Esophagus (tissue), 2 donors: Measurements from ENCODE around the gene CDC42EP5. TPM values are rescaled to one million over a fixed set of nuclear protein-coding genes. Genes with fewer than 3 reads are reported as not detected.

Experiments used
- H3K27ac ChIP-seq, 2 donors: one replicate each; pipeline ENCODE4 v1.5.1; 2013; ENCODE audit warnings: low read depth in 2 of 2, mild to moderate bottlenecking in 2 of 2, inconsistent platforms in 1 of 2, low read length in 1 of 2, moderate library complexity in 1 of 2
- H3K27me3 ChIP-seq, 2 donors: one replicate each; pipeline ENCODE4 v1.6.1; 2013; ENCODE audit warnings: low read length in 2 of 2, control low read depth in 1 of 2, mild to moderate bottlenecking in 1 of 2; ENCODE audit not compliant: insufficient read depth in 2 of 2, control insufficient read depth in 1 of 2
- H3K36me3 ChIP-seq, 2 donors: one replicate each; pipeline ENCODE4 v1.6.1; 2013; ENCODE audit warnings: low read length in 1 of 2; ENCODE audit not compliant: control insufficient read depth in 2 of 2, insufficient read depth in 2 of 2
- H3K4me1 ChIP-seq, 2 donors: one replicate each; pipeline ENCODE4 v1.6.1; 2013; ENCODE audit warnings: low read length in 1 of 2; ENCODE audit not compliant: control insufficient read depth in 2 of 2, insufficient read depth in 2 of 2
- H3K4me3 ChIP-seq, 2 donors: one replicate each; pipeline ENCODE4 v1.5.1; 2013; ENCODE audit warnings: low read length in 2 of 2, mild to moderate bottlenecking in 2 of 2, low read depth in 1 of 2, moderate library complexity in 1 of 2
- H3K9me3 ChIP-seq, 2 donors: one replicate each; pipeline ENCODE4 v1.6.1; 2013; ENCODE audit warnings: mild to moderate bottlenecking in 2 of 2, low read depth in 1 of 2, low read length in 1 of 2, moderate library complexity in 1 of 2; ENCODE audit not compliant: control insufficient read depth in 2 of 2, insufficient read depth in 1 of 2
- WGBS, 2 donors: extraction: QIAGEN DNeasy Blood & Tissue Kit; methylation state at CpG; one replicate each; pipeline ENCODE4 v1.1.7; 2013; 5-methylcytosine and 5-hydroxymethylcytosine counted together
- polyA plus RNA-seq, 2 donors: library from polyadenylated mRNA; stranded (reverse); fragments of 200-250 nt; gene quantifications; one replicate each; pipeline ENCODE4 v1.2.3, GENCODE V29; 2013
- donor health status: healthy with polysubstance abuse.
- donor health status: Bipolar disorder and iron deficiency.

The CDC42EP5 gene
- polyA plus RNA-seq, 2 donors: 7.0 to 13.1 TPM

DNA sequence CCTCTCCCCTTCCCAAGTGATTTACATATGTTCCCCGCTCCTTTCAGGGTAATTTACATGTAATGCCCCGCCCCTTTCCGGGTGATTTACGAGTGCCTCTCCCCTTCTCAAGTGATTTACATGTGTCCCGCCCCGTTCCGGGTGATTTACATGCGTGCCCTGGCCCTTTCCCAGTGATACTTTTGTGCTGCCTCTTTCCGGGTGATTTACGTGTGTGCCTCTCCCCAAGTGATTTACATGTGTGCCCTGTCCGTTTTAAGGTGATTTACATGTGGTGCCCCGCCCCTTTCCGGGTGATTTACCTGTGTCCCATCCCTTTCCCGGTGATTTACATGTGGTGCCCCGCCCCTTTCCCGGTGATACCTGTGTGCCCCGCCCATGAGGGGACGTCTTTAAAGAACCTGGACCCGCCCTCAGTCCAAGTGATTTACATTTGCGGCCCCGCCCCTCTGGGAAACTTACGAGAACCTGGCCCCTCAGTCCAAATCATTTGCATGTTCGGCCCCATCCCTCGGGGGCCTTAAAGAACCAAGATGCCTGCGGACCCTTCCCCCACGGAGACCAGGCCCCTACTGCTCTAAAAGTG, 9.0 kb downstream of the CDC42EP5 start:
- H3K36me3 ChIP-seq: peaks cover 0 to 25% of the 10 kb centered on the region in 2 donors
- peak overlapping the region; percentile 44 to 58 for H3K4me3 ChIP-seq
- H3K27ac ChIP-seq: peak overlapping the region; percentile 89 to 99
- H3K27me3 ChIP-seq: no peaks in the 10 kb centered on the region
- H3K9me3 ChIP-seq: no peaks in the 10 kb centered on the region
- 1% methylated on average over 26 of the region's 26 CpGs for WGBS, 2 donors
- peaks cover 0 to 12% of the 10 kb centered on the region in 2 donors for H3K4me1 ChIP-seq

DNA sequence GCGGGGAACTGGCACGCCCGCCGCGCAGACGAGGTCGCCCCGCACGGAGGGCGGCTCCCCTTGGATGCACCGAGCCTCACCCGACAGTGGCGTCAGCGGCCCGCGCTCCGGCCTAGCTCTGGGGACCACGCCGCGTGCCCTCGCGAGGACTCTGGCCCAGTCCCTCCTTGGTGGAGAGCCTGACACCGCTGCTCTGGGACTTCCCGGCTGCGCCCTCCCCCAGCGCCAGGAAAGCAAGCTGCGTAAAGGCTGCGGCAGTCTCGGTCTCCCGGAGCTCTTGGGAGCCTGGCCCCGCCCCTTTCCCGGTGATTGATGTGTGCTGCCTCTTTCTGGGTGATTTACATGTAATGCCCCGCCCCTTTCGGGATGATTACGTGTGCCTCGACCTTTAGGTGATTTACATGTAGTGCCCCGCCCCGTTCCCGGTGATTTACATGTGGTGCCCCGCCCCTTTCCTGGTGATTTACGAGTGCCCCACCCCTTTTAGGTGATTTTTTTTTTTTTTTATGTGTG, 9.5 kb downstream of the CDC42EP5 start, which contains the start of gene LENG9:
Gene LENG9, minus strand, starts transcription at position 248 of the 513 bp plus-strand sequence. CDS start 252 bp downstream, outside the sequence.
- peaks cover 0 to 12% of the 10 kb centered on the region in 2 donors for H3K4me1 ChIP-seq

DNA sequence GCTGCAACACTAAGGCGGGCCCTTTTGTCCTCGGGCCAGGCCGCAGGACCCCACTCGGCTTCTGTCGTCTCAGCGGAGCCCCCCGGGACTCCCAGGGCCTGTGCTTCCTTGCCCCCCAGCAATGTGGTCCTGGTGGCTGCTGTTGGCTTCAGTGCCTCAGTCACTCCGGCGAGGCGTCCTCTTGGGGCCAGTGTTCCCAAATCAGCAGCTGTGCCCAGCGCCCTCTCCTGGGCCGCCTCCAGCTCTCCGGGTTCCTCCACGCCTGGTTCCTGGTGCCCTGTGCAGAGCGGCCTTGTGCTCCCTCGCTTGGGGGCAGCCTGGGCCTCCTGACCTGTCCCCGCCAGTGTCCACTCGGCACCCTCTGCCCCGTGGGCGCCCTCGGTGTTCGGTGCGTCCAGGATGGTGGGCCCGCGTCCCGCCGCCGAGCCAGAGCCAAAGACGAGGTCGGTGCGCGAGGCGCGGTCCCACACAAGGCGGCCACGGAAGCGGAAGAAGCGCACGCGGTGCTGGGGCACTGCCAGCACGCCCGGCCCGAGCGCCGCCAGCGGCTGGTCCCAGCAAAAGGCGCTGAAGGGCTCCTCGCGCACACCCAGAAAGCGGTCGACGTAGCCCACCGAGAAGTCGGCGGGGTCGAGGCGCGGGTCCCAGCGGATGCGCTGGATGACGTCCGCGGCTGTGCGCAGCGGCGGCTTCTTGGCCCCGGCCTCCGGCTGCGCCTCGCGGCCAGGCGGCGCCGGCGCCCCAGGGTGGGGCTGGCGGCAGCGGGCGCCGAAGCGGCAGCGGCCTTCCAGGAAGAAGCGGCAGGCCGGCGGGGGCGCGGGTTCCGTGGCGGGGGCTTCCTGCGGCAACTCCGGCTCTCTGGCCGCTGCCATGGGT, 10.2 kb downstream of the CDC42EP5 start:
- H3K36me3 ChIP-seq: peaks cover 7 to 37% of the 10 kb centered on the region in 2 donors
- H3K4me1 ChIP-seq: peaks cover 0 to 12% of the 10 kb centered on the region in 2 donors
- no peaks in the 10 kb centered on the region for H3K9me3 ChIP-seq
- H3K27me3 ChIP-seq: no peaks in the 10 kb centered on the region
- peak overlapping the region; percentile 44 to 61 for H3K4me3 ChIP-seq
- peak overlapping the region; percentile 89 to 99 for H3K27ac ChIP-seq
- 4% methylated on average over 91 of the region's 91 CpGs for WGBS, 2 donors

More for the DNA sequence above, 9.5 kb downstream of the CDC42EP5 start, which contains the start of gene LENG9:
- 0% methylated on average over 41 of the region's 41 CpGs for WGBS, 2 donors
- H3K36me3 ChIP-seq: peaks cover 4 to 30% of the 10 kb centered on the region in 2 donors
- H3K27ac ChIP-seq: peak within 1 kb of the TSS; percentile 89 to 99
- H3K27me3 ChIP-seq: no peaks in the 10 kb centered on the region
- H3K9me3 ChIP-seq: no peaks in the 10 kb centered on the region
- peak within 1 kb of the TSS; percentile 44 to 61 for H3K4me3 ChIP-seq

DNA sequence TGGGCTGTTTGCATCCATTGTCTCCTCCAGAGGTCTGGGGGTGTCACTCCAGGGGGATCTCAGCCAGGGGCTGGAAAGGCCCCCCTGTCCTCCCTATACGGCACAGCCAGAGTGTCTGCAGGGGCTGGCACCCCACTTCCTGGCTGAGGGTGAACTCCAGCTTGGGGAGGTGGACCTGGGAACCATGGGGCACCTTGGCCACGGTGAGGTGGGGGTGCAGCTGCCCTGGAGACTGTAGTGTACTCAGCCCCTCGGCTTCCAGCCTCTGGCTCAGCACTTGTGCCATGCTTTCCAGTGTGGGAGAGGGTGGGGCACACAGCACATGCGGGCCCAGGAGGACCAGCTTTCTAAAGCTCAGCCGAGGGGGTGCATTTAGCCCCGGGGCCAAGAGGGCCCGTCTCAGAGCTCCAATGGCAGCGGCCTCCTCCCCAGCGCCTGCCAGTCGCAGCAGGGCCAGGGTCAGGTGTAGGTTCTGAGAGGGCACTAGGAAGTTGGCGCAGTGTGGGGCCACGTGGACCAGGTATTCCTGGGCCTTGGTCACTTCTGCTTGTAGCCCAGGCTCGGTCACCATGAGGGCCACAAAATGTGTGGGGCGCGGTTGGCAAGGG, 10.9 kb downstream of the CDC42EP5 start:
- H3K27me3 ChIP-seq: no peaks in the 10 kb centered on the region
- H3K27ac ChIP-seq: peak overlapping the region; percentile 89 to 99
- no peaks in the 10 kb centered on the region for H3K9me3 ChIP-seq
- peaks cover 0 to 12% of the 10 kb centered on the region in 2 donors for H3K4me1 ChIP-seq
- peaks cover 11 to 44% of the 10 kb centered on the region in 2 donors for H3K36me3 ChIP-seq
- 58 to 62% methylated on average over 15 of the region's 15 CpGs for WGBS, 2 donors
- peak overlapping the region; percentile 44 to 61 for H3K4me3 ChIP-seq

DNA sequence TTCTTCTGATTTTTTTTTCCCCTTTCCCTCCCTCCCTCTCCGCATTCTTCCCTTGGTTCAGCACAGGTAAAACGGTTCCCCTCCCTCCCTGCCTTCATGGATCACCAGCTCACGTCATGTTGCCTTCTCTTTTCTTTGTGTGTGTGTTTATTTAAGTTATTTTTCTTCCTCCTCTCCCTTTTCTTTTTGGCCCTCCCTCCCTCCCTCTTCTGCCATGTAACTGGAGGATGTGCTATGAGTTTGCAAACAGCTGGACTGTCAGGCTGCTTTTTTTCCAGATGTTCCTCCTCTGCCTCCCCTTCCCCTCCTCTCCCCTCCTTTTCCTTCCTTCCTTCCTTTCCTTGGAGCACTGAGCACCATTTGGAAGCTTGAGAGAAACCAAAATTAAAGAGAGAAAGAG, 11.5 kb downstream of the CDC42EP5 start:
- no peak overlapping the region for H3K4me3 ChIP-seq
- peaks cover 16 to 50% of the 10 kb centered on the region in 2 donors for H3K36me3 ChIP-seq
- no peaks in the 10 kb centered on the region for H3K9me3 ChIP-seq
- no peaks in the 10 kb centered on the region for H3K27me3 ChIP-seq
- peak overlapping the region in 1 of 2 donors; percentile 99 for H3K27ac ChIP-seq
- WGBS, 2 donors: 38 to 46% methylated on average over 3 of the region's 3 CpGs
- H3K4me1 ChIP-seq: peaks cover 0 to 12% of the 10 kb centered on the region in 2 donors

DNA sequence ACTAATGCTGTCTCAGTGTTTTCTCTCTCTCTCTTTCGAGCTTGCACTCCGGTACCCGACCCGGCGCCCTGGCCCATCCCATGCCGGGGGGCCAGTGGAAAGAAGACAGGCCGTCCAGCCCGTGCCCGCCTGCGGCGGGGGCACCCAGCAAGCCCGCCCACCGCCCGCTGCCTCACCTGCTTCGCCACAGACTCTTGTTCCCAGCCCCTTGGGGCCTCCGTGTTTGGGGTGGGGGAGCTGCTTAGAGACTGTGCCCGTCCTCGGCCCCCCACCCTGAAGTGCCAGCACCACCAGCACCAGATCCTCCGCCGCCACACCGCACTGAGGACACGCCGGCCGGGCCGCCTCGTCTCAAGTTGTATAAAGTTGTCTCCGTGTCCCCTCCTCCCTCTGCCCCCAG, 11.9 kb downstream of the CDC42EP5 start:
- no peak overlapping the region for H3K4me3 ChIP-seq
- peaks cover 0 to 12% of the 10 kb centered on the region in 2 donors for H3K4me1 ChIP-seq
- H3K36me3 ChIP-seq: peaks cover 20 to 54% of the 10 kb centered on the region in 2 donors

DNA sequence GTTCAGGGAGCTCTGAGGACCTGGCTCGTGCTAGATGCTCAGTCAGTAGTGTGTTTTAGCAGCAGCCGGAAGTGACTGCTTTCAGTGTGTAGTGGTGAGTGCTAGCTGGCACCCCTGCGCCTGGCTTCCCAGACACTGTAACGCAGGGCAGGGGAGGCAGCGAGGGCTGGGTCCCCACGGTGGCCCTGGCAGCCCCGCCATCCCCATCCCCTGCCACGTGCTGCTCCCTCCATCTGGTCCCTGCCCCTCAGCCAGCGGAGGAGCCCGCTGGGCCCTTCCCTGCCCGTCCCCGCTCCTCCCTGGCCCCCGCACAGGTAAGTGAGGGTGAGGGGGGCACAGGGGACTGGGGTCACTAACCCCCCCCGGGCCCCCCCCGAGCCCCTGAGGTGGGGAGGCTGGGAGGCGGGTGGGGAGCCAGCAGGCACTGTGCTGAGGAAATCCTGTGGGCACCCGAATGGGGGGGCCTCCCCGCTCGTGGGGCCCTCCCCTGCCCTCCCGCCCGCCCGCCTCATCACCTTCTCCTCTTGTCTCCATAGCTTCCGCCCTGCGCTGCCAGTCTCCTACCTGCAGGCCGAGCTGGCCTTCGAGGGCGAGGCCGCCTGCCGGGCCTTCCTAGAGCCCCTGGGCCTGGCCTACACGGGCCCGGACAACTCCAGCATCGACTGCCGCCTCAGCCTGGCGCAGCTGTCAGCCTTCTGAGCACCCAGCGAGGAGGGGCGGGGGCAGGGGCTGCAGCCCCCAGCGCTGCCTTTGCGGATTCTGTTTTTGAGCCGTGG, 12.7 kb downstream of the CDC42EP5 start:
- peaks cover 0 to 12% of the 10 kb centered on the region in 2 donors for H3K4me1 ChIP-seq
- H3K4me3 ChIP-seq: no peak overlapping the region
- H3K9me3 ChIP-seq: no peaks in the 10 kb centered on the region
- H3K27me3 ChIP-seq: no peaks in the 10 kb centered on the region
- no peak overlapping the region for H3K27ac ChIP-seq
- WGBS, 2 donors: 70 to 73% methylated on average over 27 to 39 of the region's 39 CpGs
- H3K36me3 ChIP-seq: peaks cover 22 to 62% of the 10 kb centered on the region in 2 donors

More for the DNA sequence above, 11.9 kb downstream of the CDC42EP5 start:
- 65 to 77% methylated on average over 22 to 27 of the region's 27 CpGs for WGBS, 2 donors
- no peaks in the 10 kb centered on the region for H3K27me3 ChIP-seq
- no peak overlapping the region for H3K27ac ChIP-seq
- no peaks in the 10 kb centered on the region for H3K9me3 ChIP-seq

DNA sequence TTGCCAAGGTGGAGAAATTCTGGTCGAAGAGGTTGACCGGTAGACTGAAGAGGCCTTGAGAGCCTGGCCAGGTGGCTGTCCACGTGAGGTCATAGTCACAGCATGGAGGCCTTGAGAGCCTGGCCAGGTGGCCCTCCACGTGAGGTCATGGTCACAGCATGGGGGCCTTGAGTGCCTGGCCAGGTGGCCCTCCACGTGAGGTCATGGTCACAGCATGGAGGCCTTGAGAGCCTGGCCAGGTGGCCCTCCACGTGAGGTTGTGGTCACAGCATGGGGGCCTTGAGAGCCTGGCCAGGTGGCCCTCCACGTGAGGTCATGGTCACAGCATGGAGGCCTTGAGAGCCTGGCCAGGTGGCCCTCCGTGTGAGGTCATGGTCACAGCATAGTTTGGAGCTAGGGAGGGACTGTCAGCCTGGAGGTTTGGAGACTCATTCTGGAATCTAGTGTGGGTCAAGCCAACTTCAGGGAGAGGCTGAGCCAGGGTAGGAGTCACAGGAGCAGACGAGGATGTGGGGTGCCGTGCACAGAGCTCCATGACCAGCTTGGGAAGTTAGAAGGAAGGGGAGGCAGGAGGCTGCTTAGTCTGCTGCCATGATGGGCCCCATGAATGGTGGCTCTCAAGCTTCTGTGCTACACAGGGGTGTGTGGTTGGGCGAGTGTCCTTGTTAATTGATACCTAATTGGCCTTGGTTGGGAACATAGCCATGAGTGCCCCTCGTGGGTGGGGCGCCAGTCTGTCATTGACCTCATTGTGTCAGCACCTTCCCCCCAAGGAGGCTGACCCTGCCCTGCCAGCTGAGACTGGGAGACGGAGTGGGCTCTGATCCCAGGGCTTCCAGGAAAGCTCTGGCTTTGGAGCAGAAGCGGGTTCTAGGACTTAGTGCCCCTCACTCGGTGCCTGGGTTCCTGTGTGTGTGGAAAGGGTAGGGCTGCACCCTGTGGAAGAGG, 13.5 kb downstream of the CDC42EP5 start:
- Histone ChIP-seq H3K27ac (peak overlapping the region in 1 of 2 donors; percentile 6), H3K9me3 (no peaks in the 10 kb centered on the region), H3K4me1 (peaks cover 0 to 12% of the 10 kb centered on the region in 2 donors), H3K36me3 (peaks cover 28 to 70% of the 10 kb centered on the region in 2 donors), H3K4me3 (no peak overlapping the region), H3K27me3 (no peaks in the 10 kb centered on the region)
- WGBS, 2 donors: 66 to 77% methylated on average over 16 of the region's 16 CpGs
